Forelimb muscle (tissue), 1 donor: ENCODE results near the gene SYT2. TPM values are rescaled to one million over a fixed set of nuclear protein-coding genes. Genes with fewer than 3 reads are reported as not detected.

Source experiments
- DNase-seq: peaks from one replicate; pipeline ENCODE4 v3.0.0-alpha.2; 2013; ENCODE audit warnings: low read depth
- polyA plus RNA-seq: library from polyadenylated mRNA; unstranded; fragments of 120-200 nt; gene quantifications from one replicate; pipeline ENCODE4 v1.2.1, GENCODE V29; 2013; ENCODE audit not compliant: insufficient read length

The SYT2 gene
- polyA plus RNA-seq, 1 donor: 0.63 TPM

DNA sequence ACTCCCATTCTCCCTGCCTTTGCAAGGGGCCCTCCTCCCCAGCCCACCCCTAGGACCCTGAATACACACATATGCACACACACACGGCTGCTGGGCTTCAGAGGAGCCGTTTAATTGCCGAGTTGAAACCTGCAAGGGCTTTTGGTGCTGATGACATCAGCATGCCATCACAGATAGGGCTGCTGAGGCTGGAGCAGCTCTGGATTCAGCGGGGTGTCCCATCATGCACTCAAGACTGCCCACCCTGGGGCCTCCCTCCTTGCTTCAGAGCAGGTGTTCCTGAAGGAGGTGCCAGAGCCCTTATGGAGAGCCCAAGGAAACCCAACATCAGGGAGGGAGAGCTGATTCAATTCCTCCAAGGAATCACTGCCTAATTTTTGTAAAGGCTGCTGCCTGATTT lies 5.7 kb downstream of the SYT2 start:
- no peak for DNase-seq

DNA sequence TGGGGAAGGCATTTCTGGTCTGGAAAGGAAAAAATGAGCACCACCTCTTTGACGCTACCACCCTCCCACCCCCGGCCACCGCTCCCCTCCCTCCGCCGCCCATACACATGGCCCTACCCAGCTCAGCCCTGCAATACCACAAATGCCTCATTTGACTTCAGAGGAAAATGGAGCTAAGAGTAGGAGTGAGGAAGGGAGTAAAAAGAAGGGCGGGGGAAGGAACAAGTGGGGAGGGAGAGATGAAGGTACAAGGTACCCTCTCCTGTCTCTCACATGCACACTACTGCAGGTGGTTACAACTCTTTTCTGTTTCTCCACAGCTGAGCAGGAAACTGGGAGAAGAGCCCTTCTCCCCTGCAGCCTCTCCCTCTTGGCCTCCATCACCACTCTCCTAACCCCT lies 7.1 kb downstream of the SYT2 start:
- no peak for DNase-seq

DNA sequence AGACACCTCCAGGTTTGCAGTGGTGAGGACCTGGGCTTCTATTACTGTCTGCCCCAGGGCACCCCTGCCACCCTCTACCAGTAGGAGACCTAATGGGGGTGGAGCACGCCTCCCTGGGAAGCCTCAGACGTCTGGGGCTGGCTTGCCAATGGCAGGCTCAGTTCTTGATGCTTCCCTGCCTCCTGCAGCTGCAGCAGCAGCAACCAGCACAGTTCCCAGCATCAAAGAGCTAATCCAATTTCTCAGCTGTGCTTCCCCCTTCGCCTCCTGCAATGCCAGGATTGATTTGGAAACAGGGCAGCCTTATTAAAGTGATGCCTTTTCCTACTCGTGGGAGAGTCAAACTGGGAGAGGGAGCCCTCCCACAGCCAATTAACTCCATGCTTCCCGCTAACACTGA lies 8.2 kb downstream of the SYT2 start:
- no peak for DNase-seq

DNA sequence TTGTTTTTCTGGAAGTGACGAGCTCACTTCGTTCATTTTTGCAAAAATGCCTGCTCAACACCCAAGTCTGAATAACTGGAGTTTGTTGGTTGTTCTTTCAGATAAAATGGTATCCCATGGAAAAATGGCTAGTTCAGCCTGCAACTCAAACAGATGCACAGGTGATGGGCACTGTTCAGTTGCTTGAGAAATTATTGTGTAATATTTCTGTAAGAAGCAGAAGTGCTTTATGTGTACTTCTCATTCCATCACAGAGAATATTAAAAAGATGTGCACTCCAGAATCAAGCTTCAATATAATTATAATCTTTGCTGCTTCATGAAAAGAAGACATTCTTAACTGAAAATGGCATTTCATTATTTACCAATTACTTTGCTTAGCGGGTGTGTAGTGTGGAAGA lies 9.1 kb downstream of the SYT2 start:
- DNase-seq: no peak

DNA sequence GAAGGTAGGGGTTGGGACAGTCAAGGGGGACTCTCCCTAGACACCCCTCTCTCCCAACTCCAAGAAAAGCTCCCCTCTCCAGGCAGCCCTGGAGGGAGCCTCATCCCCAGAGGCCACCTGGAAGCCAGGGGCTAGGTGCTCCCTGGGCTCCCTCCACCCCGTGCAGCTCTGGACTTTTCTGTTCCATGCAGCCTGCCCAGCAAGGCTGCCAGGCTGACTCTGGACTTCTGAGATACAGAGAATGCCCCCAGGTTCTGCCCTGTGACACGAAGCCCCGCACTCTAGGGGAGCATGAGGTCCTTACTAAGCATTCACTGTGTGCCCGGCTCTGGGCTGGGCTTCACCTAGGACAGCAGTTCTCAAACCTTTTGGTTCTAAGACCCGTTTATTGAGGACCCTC lies 10.2 kb downstream of the SYT2 start:
- DNase-seq: no peak

DNA sequence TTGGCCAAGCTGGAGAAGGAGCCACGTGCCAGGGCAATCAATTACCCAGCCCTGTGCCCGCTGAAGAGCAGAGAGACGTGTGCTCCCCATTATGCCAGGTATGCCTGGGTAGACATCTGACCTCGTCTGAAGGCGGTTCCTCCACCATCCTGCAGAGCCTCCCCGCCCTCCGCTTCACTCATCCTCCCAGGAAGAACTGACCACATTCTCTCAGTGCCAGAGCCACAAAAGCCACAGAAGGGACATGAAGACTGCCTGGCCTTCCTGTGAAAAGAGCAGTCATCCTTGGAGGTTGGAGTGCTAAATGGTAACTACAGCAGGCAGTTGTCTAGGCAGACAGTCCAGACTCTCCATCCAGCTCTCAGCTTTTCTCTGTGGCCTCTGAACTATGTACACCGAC lies 12.0 kb downstream of the SYT2 start:
- no peak for DNase-seq

DNA sequence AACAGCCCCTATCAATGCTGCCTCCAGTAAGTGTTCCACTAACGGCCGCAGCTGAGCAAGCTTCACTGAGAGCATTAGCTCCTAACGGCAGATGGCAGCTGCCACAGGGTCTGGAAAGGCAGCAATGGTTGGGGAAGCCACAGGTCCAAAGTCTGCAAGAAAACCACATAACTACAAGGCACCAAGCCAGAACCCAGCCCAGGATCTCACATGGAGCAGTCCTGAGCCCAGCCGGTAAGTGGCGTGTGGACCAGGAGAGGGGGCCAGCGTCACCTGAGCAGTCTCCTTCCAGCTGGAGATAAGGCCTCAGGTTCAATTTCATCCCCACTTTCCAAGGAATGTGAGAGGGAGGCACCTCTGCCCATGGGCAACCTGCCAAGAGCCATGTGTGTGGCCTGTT lies 13.2 kb downstream of the SYT2 start:
- DNase-seq: no peak

DNA sequence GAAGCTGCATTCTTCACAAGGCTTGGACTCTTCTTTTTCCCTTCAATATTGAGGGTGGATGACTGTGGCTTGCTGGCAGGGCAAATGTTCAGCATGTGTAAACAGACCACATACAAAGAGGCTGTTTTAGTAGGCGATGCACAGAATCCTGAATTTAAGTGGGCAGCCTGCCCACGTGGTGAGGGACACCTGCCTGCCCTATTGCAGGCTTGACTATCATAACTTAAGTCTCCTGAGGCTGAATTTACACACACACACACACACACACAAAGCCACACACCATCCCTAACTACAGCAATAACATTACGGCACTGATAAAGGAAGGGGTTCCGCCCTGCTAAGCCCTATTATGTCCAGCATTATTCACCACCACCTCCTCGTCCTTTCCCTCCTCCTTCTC lies 15.9 kb downstream of the SYT2 start:
- DNase-seq: no peak

DNA sequence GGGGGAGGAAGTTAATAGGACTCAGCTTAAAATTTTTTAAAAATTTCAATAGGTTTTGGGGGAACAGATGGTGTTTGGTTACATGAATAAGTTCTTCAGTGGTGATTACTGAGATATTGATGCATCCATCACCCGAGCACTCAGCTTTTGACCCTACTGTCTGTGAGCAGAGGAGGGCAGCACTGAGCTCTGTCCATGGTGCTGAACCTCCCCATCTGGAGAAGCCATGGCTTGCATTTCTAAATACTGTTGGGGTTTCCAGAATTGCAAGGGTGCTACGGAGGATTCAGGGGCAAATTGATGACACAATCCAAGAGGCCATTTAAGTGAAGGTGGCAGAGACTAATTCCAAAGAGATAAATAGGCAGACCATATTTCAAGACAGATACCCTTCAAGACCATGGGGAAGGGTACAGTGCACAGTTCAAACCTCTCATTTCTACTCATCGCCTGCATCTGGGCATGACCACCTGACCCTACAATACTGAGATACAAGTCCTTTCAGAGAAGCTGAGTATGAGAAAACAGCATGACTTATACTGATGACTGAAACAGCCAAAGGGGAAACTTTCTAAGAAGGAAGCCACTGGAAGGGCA lies 17.2 kb downstream of the SYT2 start:
- DNase-seq: peak; percentile 65

DNA sequence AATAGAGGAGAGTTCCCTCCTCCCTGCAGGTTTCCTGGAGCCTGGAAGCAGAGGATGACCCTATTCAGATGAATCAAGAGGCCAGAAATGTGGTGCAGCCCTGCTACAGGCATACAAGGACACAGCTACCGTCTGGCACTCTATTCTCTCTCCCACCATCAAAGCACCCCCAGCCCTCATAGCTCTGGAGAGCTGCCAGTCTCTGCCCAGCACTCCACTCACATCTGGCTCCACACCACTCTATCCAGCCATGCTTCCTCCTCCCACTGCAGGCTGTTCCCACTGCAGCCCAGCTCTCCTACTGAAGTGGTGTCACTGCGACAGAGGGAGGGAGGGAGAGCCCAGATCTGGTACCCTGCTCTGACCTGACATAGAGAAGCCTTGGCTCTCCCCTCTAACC lies 18.4 kb downstream of the SYT2 start:
- no peak for DNase-seq

DNA sequence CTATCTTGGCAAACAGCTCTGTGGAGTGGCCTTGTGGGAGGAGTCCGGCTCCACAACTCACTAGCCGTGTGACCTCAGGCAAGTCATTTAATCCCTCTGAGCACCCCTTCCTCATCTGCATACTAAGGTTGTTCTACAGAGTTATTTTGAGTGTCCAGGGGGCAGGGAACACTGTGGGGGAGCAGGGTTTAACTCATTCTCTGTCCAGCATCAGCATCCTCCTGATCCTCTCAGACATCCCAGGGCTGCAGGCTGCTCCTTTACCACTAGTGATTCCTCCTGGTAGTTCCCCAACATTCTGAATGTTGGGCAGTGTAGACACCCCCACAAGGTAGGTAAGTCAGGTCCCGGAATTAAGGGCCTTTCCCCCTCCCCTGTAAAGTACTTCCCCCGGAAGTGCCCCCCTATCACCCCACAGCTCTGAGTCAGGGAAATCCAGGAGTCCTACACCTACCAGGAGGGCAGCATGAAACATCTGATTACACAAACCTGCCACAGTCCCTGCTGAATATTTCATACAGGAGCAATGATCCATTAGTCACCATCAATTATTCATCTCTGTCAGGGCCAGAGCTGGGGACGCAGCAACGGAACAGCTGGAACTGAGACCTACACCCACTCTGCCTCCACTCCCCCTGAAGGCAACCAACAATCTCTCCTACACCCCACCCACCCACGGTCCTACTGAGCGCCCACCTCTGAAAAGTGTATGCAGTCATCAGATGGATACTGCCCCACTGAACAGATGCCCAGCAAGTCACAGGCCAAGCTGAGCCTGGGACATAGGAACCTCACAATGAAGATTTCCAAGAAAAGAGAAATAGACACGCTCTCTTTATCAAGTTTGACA lies 20.5 kb downstream of the SYT2 start:
- DNase-seq: no peak

DNA sequence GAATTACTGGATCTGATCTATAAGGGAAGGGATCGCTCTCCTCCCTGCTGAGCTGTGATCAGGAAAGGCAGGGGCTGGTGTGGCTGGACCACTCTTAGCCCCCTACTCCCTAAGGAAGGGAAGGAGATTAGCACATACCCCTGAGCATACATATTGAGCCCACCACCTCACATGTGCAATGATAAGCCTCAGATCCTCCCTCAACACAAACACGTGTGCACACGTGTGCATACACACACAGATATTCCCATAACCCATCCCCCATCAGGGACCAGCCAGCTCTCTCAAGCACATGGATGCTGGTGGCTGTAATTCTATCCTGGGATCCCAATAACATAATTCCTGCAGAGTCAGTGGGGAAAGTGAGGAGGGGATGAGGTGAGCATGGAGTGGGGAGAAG lies 21.2 kb downstream of the SYT2 start:
- no peak for DNase-seq

DNA sequence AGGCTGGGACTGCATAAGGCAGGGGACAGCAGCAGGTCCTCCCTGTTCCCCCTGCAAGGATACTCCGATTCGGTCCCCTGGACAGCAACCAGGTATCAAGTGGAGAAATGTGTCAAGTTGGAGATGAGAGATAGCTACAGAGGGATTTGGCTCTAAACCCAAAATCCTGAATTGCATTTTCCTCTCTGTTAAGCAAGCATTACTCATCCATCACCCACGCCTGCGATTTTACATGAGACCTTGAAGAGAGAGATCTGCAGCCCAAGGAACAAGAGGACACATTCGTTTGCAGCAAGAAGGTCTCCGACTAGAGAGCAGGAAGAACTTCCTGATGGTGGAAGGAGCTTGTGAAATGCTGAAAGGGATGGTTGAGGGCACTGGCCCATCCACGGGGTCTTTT lies 21.9 kb downstream of the SYT2 start:
- no peak for DNase-seq

DNA sequence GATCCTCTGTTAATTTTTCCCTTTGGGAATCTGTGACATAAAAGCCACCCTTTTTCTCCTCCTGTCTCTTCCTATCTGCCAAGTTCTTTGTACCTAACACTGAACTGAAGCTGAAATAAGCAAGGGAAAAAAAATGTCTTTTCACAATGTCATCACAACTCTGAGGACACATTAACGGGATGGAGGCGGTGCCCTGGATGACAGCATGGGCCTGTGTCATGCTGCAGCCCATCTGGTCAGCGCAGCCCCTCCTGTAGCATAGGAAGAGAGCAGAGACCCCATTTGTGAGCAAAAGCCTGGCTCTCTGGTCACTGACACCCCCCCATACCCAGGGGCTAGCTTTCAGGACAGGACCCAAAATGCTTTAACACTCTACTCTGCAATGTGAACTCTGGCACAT lies 22.5 kb downstream of the SYT2 start:
- no peak for DNase-seq

DNA sequence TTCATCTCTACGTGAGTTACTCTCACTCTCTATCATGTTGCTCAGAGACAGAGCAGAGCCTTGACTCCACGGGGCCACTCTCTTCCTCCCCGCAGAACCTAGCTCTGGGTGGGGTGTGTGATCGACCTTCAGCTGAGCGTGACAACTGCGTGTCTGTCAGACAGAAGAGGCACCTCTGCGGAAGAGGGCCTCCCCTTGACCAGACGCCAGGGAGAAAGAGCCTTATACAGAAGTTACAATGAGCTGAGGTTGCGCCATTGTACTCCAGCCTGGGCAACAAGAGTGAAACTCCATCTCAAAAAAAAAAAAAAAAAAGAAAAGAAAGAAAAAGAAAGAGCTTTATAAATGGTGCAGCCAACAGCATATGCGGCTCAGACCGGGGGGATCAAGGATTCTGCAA lies 22.9 kb downstream of the SYT2 start:
- no peak for DNase-seq

DNA sequence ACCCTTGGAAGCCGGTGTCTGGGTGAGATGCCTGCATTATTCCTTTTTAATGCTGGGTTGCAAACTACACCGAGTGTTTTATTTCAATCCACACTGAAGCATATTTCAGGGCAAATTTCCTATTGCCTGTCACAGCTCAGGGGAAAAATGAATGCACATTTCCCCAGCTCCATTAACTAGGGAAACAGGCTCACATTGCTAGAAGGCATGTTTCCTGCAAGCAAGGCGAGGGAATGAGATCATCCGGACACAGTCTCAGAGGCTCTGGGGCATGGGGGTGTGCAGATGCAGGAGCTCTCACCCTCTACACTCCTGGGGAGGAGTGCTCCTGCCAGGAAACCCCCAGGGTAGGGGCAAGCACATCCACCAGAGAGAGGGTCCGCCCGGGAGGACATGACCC lies 24.6 kb downstream of the SYT2 start:
- no peak for DNase-seq

DNA sequence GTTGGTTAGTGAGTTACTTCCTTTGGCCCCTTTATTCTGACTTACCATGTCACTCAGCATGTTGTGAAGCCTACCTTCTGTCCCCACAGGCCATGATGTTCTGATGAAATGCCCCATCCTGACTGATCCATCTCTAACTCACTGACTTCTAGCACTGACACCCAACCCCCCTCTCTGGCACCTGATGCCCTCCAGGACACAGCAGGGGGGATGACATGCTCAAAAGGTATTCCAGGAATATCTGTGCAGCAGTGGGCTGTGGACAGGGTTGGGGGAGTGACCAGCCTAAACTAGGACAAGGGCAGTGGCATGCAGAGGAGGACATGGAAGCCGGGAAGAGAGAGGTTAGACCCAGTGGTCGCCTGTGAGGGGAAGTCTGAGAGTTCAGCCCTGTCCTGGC lies 25.5 kb downstream of the SYT2 start:
- no peak for DNase-seq

DNA sequence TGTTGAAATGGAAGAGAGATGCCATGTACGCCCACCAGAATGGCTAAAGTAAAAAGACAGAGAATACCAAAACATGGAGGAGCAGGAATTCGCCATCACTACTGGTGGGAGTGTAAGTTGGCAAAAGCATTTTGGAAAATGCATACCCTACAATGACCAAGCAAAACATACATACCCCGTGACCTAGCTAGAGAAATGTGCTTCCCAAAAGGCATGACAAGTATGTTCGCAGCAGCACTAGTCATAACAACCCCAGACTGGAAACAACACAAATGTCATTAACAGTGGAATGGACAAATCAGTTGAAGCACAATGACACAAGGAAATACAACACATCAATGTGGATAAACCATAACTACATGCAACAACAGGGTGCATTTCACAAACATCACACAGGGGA lies 27.2 kb downstream of the SYT2 start:
- DNase-seq: no peak

DNA sequence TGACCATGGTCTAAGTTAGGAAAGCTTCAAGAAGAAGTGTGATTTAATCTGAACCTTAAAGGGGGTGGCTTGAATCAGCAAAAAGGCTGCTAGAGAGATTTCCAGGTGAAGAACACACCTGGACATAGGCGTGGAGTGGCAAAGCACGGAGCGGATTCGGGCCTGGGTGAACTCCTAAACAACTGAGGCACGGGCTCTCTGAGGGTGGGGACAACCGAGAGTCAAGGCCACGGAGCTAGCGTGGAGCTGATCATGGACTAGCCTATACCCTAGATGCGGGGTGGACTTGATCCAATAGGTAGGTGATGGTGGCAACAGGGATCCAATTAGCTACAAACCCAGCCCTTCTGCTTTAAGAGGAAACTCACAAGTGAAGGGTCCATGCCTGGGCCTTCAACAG lies 27.8 kb downstream of the SYT2 start:
- DNase-seq: no peak

DNA sequence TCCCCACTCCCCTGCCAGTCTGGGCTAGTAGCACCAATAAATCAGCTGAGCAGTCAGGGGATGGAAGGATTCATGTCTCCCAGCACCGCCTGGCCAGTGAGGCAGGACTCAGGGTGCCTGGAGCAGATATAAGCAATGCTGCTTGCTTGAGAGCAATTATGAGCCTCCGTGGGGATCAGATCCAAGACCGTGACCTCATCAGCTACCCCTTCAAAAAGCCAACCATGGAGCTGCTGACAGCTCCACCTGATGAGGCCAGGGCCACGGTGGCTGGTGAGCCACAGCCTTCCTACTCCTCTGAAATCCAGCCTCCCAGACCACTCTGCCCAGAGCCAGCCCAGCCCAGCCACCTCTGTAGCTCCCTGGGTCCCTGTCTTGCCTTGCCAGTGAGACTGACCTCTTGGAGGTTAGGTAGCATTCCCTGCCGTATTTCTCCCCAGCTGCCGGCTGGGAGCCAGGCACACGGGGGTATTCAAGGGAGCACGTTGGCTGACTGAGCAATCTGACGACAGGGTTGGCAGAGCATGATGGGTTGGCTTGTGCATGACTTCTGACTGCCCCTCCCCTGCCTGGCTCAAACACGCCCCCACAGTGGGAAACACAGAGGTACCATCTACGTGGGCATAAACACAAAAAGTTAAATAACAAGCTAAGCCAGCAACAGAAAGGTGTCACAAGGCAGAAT lies 28.4 kb downstream of the SYT2 start:
- DNase-seq: no peak

DNA sequence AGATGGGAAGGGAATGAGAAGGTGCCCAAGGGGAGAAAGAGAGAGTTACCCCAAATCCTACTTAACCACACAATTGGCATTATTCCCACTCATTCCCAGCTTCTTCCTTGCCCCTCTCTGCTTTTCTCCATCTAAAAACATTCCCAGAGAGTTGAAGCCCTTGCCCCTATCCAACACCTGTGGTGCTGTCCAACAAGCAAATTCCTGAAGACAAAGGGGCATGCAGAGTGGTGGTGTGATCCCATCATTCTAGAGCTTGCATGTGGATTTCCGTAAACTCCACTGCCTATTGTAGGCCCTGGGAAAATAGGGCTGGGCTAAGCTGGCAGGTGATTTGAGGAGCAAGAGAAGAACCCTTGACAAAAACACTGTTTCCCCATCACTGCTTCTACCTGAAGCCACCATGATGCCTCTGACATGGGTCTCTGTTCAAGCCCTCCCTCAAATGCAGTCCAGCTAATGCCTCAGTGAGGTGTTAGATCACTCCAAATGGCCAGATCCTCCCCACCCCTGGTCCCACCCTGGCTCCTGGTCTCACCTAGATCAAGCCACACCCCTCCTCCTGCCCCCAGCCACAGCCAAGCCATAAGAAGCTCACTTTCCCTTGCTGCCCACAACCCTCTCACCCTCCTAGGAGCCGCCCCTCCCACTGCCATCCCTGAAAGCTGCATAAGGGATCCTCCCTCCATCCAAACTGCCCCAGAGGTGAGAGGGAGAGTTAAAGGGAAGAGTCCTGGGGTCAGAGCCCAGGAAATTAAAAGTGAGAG lies 29.5 kb downstream of the SYT2 start:
- no peak for DNase-seq

DNA sequence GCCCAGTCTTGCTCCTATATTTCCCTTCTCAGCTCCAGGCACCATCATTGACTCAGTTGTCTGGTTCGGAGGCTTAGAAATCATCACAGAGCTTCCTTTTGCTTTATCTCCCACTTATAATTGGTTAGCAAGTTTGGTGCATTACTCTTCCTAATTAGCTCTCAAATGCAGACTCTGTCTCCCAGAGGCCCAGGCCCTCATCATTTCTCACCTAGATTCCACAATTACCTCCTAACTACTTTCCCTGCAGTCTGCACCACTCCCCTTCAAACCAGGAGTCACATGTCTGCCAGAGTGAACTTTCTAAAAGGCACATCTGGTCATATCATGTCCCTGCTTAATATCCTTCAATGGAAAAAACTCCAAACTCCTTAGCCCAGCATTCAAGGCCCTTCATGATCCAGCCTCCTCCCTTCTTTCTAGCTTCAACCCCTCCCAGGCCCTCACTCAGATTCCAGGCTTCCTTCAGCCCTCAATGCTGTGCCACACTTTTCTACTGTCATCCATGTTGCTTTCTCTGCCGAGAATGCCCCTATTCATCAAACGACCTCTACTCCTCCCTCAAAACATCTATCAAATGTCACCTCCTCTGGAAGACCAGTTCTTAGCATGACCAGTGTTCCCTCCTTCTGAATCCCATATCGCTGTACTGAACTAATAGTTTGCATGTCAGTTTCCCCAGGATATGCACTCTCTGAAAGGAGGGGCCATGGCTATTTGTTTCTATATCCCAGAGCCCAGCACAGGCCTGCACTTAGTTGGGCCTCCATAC lies 30.7 kb downstream of the SYT2 start:
- no peak for DNase-seq
